HCT116 (cell line): ENCODE results near the gene PRPF38A. TPM values are rescaled to one million over a fixed set of nuclear protein-coding genes. Genes with fewer than 3 reads are reported as not detected.
A peak's percentile ranks its signal among the peaks of the same experiment; 100 is the strongest.

Experiments
- ATAC-seq: fragments of 200-7000 bp; cut with Tn5 transposase; 2 replicates; pipeline ENCODE4 v1.9.1; 2020; ENCODE audit warnings: mild to moderate bottlenecking, moderate library complexity
- BruUV-seq: library from RNA; stranded (reverse); fragments of 400-500 nt; replicated peaks from 2 replicates; lab custom pipeline; 2021; lab: Mats Ljungman, UMichigan
- CTCF ChIA-PET: fragments of 300-600 bp; sonication (Branson Sonifier 250); formaldehyde crosslinking; loops from one replicate; lab custom pipeline; 2021; ENCODE audit warnings: antibody characterized with exemption; lab: Charles Lee
- POLR2A ChIA-PET: fragments of 300-600, 350-600 bp; sonication (Branson Sonifier 250); formaldehyde crosslinking; loops from one replicate; lab custom pipeline; 2021; ENCODE audit warnings: antibody characterized with exemption; lab: Charles Lee
- RAD21 ChIA-PET, 2 experiments: fragments of 300-600 bp; sonication (Branson Sonifier 250); formaldehyde crosslinking; loops; one replicate each; lab custom pipeline; 2023; ENCODE audit warnings: low total read pairs in 2 of 2; ENCODE audit not compliant: uncharacterized antibody in 2 of 2, unreplicated experiment in 2 of 2, low non-redundant PET in 1 of 2; lab: Charles Lee
- DNase-seq: peaks from one replicate; pipeline ENCODE4 v3.0.0-alpha.2; 2010; ENCODE audit warnings: low read depth, low spot score
- H2AFZ ChIP-seq: fragments of 200-600 bp; shearing (Covaris generic), sonication (generic); 2 replicates; pipeline ENCODE4 v1.6.1; 2017; ENCODE audit warnings: low read depth, mixed run types, mixed read lengths, antibody characterized with exemption, low read length; ENCODE audit not compliant: poor library complexity, severe bottlenecking
- H3K27ac ChIP-seq: 2 replicates; pipeline ENCODE4 v1.5.1; 2012; ENCODE audit warnings: low read depth, low read length
- H3K27me3 ChIP-seq: fragments of 200-600 bp; sonication (generic); 2 replicates; pipeline ENCODE4 v1.6.1; 2016; ENCODE audit warnings: mixed run types, low read length, mixed read lengths; ENCODE audit not compliant: insufficient read depth
- H3K36me3 ChIP-seq, 2 experiments: fragments of 200-500 bp in 1 of 2; fragments of 200-600 bp in 1 of 2; sonication (Bioruptor generic) in 1 of 2; sonication (generic) in 1 of 2; 2 replicates each; pipeline versions ENCODE4 v1.5.1 to v1.6.1; 2014 to 2016; ENCODE audit warnings: low read length in 2 of 2, inconsistent platforms in 1 of 2, mixed read lengths in 1 of 2, mixed run types in 1 of 2; ENCODE audit not compliant: insufficient read depth in 2 of 2, control insufficient read depth in 1 of 2
- H3K4me1 ChIP-seq, 2 experiments: fragments of 200-600 bp in 1 of 2; sonication (generic) in 1 of 2; 2 replicates each; pipeline versions ENCODE4 v1.5.1 to v1.6.1; 2012 to 2017; ENCODE audit warnings: low read length in 2 of 2, inconsistent platforms in 1 of 2, mild to moderate bottlenecking in 1 of 2, mixed read lengths in 1 of 2, mixed run types in 1 of 2, moderate library complexity in 1 of 2; ENCODE audit not compliant: insufficient read depth in 2 of 2, control insufficient read depth in 1 of 2
- H3K4me2 ChIP-seq: fragments of 200-600 bp; sonication (generic); 2 replicates; pipeline ENCODE4 v1.6.1; 2017; ENCODE audit warnings: mixed run types, low read length, mixed read lengths
- H3K4me3 ChIP-seq, 2 experiments: fragments of 200-600 bp in 1 of 2; sonication (generic) in 1 of 2; replicated peaks in 1 of 2; 2 replicates each; pipeline ENCODE4 v1.5.1; 2011 to 2016; ENCODE audit warnings: low read length in 2 of 2, control low read depth in 1 of 2, low read depth in 1 of 2, mild to moderate bottlenecking in 1 of 2, mixed read lengths in 1 of 2, mixed run types in 1 of 2
- H3K79me2 ChIP-seq: fragments of 200-600 bp; sonication (generic); 2 replicates; pipeline ENCODE4 v1.6.1; 2017; ENCODE audit warnings: mild to moderate bottlenecking, mixed run types, low read length, moderate library complexity, mixed read lengths; ENCODE audit not compliant: insufficient read depth
- H3K9ac ChIP-seq: fragments of 200-600 bp; sonication (generic); 2 replicates; pipeline ENCODE4 v1.6.1; 2016; ENCODE audit warnings: low read length, mixed read lengths
- H3K9me2 ChIP-seq: fragments of 200-600 bp; sonication (generic), shearing (Covaris generic); 2 replicates; pipeline ENCODE4 v1.6.1; 2017; ENCODE audit warnings: mixed run types, mild to moderate bottlenecking, moderate library complexity; ENCODE audit not compliant: insufficient read depth
- H3K9me3 ChIP-seq, 2 experiments: fragments of 200-500 bp in 1 of 2; fragments of 200-600 bp in 1 of 2; sonication (Bioruptor generic) in 1 of 2; sonication (generic) in 1 of 2; 2 replicates each; pipeline ENCODE4 v1.6.1; 2014 to 2017; ENCODE audit warnings: low read length in 2 of 2, mixed read lengths in 2 of 2, inconsistent platforms in 1 of 2, low read depth in 1 of 2, mild to moderate bottlenecking in 1 of 2, mixed run types in 1 of 2, moderate library complexity in 1 of 2; ENCODE audit not compliant: control insufficient read depth in 1 of 2, insufficient read depth in 1 of 2
- H4K20me1 ChIP-seq: fragments of 200-600 bp; sonication (generic), shearing (Covaris generic); 2 replicates; pipeline ENCODE4 v1.6.1; 2017; ENCODE audit warnings: mixed run types, mild to moderate bottlenecking, moderate library complexity; ENCODE audit not compliant: insufficient read depth
- ATF3 ChIP-seq: IDR thresholded peaks from 2 replicates; pipeline ENCODE4 v1.6.1; 2012
- CEBPB ChIP-seq: IDR thresholded peaks from 2 replicates; pipeline ENCODE4 v1.6.1; 2012; ENCODE audit warnings: low read depth
- CTCF ChIP-seq, 3 experiments: fragments of 200-600 bp in 1 of 3; sonication (generic) in 1 of 3; IDR thresholded peaks in 2 of 3; conservative IDR thresholded peaks in 1 of 3; 2 replicates each; pipeline ENCODE4 v1.5.1; 2012 to 2017; ENCODE audit warnings: low read depth in 2 of 3, low read length in 2 of 3, antibody characterized with exemption in 1 of 3, borderline replicate concordance in 1 of 3, control low read depth in 1 of 3, mild to moderate bottlenecking in 1 of 3, mixed read lengths in 1 of 3, mixed run types in 1 of 3, moderate library complexity in 1 of 3; ENCODE audit not compliant: insufficient read depth in 1 of 3
- EGR1 ChIP-seq: IDR thresholded peaks from 2 replicates; pipeline ENCODE4 v1.6.1; 2012; ENCODE audit warnings: low read depth
- ELF1 ChIP-seq: IDR thresholded peaks from 2 replicates; pipeline ENCODE4 v1.6.1; 2012; ENCODE audit warnings: low read depth, borderline replicate concordance
- EZH2phosphoT487 ChIP-seq: fragments of 200-600 bp; IDR thresholded peaks from 2 replicates; pipeline ENCODE4 v1.6.1; 2018; ENCODE audit warnings: antibody characterized with exemption, borderline replicate concordance
- MAX ChIP-seq: IDR thresholded peaks from 2 replicates; pipeline ENCODE4 v1.6.1; 2012
- POLR2A ChIP-seq: IDR thresholded peaks from 2 replicates; pipeline ENCODE4 v1.7.0; 2011; ENCODE audit warnings: borderline replicate concordance; ENCODE audit not compliant: insufficient read depth, insufficient read length; ENCODE audit errors: extremely low read depth
- RAD21 ChIP-seq: IDR thresholded peaks from 2 replicates; pipeline ENCODE4 v1.6.1; 2012; ENCODE audit warnings: low read depth, mild to moderate bottlenecking
- REST ChIP-seq: IDR thresholded peaks from 2 replicates; pipeline ENCODE4 v1.6.1; 2012; ENCODE audit warnings: low read depth
- SIN3A ChIP-seq: IDR thresholded peaks from 2 replicates; pipeline ENCODE4 v1.6.1; 2012; ENCODE audit warnings: low read depth
- SP1 ChIP-seq: IDR thresholded peaks from 2 replicates; pipeline ENCODE4 v1.6.1; 2012; ENCODE audit warnings: low read depth
- TCF7L2 ChIP-seq: IDR thresholded peaks from 2 replicates; pipeline ENCODE4 v1.7.0; 2011; ENCODE audit warnings: borderline replicate concordance, inconsistent platforms; ENCODE audit not compliant: insufficient read depth, insufficient read length; ENCODE audit errors: extremely low read depth
- YY1 ChIP-seq: IDR thresholded peaks from 2 replicates; pipeline ENCODE4 v1.6.1; 2011; ENCODE audit warnings: low read length, low read depth, moderate library complexity, mild to moderate bottlenecking; ENCODE audit not compliant: insufficient replicate concordance; ENCODE audit errors: extremely low read depth
- ZBTB33 ChIP-seq: IDR thresholded peaks from 2 replicates; pipeline ENCODE4 v1.6.1; 2011; ENCODE audit warnings: mild to moderate bottlenecking, low read length, moderate library complexity; ENCODE audit not compliant: insufficient replicate concordance; ENCODE audit errors: extremely low read depth
- ZFX ChIP-seq: fragments of 450-650 bp; IDR thresholded peaks from 2 replicates; pipeline ENCODE4 v1.6.1; 2017
- ZNF274 ChIP-seq: fragments of 200-500 bp; sonication (Bioruptor generic); IDR thresholded peaks from 2 replicates; pipeline ENCODE4 v1.6.1; 2014; ENCODE audit warnings: mild to moderate bottlenecking, low read depth, low read length, inconsistent platforms
- intact Hi-C: fragments of 100-400 bp; cut with micrococcal nuclease; formaldehyde crosslinking; loops from 2 replicates; pipeline ENCODE4 v1.10.0; 2022
- total RNA-seq: library from RNA; stranded (reverse); gene quantifications from one replicate; pipeline ENCODE4 v1.2.1, GENCODE V29; 2021; ENCODE audit not compliant: unreplicated experiment

The PRPF38A gene
- total RNA-seq, 1 experiment from 2014 or later = 50.2 TPM

- ChIA-PET RAD21 (no interaction called here), CTCF (interaction anchor here (1.2 to 1.6 kb wide), 2 partner anchors 17 to 301 kb away, joined by 3 to 6 read pairs; no protein-coding TSS in a partner anchor), POLR2A (interaction anchor here (0.9 to 1.2 kb wide), 4 partner anchors 9 to 311 kb away, joined by 3 read pairs; partner anchors contain the start of genes ORC1, PRPF38A and TXNDC12)
- BruUV-seq = no TSS peak
- H4K20me1 ChIP-seq = no peaks in the 10 kb centered on the region
- H3K4me1 ChIP-seq = peaks cover 12 to 37% of the 10 kb centered on the region in 2 experiments; a peak in 3 of 4 replicates
- H3K27me3 ChIP-seq = no peaks in the 10 kb centered on the region
- H3K9me3 ChIP-seq = no peaks in the 10 kb centered on the region
- H3K79me2 ChIP-seq = peaks cover 22% of the 10 kb centered on the region
- peak within 1 kb of the TSS; percentile 97 for H3K4me2 ChIP-seq
- H3K4me3 ChIP-seq = peak within 1 kb of the TSS; percentile 71 to 90
- peak within 1 kb of the TSS; percentile 82 for H3K9ac ChIP-seq
- DNase-seq (peak; percentile 96), ATAC-seq (peak; percentile 93)
- intact Hi-C loops = loop anchor here (5.0 kb wide), 1 partner anchor 321 kb away; no protein-coding TSS in a partner anchor
- H3K27ac ChIP-seq = peak within 1 kb of the TSS; percentile 91
- peak within 1 kb of the TSS; percentile 55 for H2AFZ ChIP-seq
- H3K36me3 ChIP-seq = peaks cover 7 to 8% of the 10 kb centered on the region in 2 experiments; a peak in 3 of 4 replicates
- no peaks in the 10 kb centered on the region for H3K9me2 ChIP-seq
- TF ChIP-seq POLR2A = peak; percentile 84
- peak in 1 of 3 experiments; percentile 19; a peak in 2 of 6 replicates for TF ChIP-seq CTCF (IDR thresholded peaks at IDR 0.05 in 2 of 3, conservative IDR thresholded peaks at IDR 0.05 in 1 of 3; ENCODE audit: borderline replicate concordance in 1 of 3, insufficient read depth in 1 of 3, low read depth in 2 of 3, low read length in 2 of 3)
- no peak for TF ChIP-seq ZNF274
- no peak for TF ChIP-seq RAD21
- no peak for TF ChIP-seq TCF7L2
- no peak; the same call in 1 of the 2 replicates for TF ChIP-seq SP1
- no peak for TF ChIP-seq EGR1
- no peak for TF ChIP-seq ZBTB33
- TF ChIP-seq CEBPB = no peak
- no peak for TF ChIP-seq EZH2phosphoT487
- no peak for TF ChIP-seq REST
- TF ChIP-seq ZFX = peak; percentile 92
- TF ChIP-seq YY1 = no peak
- TF ChIP-seq SIN3A = peak; percentile 86
- TF ChIP-seq MAX = peak; percentile 94
- no peak; the same call in 1 of the 2 replicates for TF ChIP-seq ELF1
- TF ChIP-seq ATF3 = no peak
Observed at GRCh38 chr1:52365746-52366516, 38.5 kb upstream of the PRPF38A start, which contains the start of gene CC2D1B. Gene CC2D1B, minus strand, starts transcription at chr1:52366205. Its CDS starts 1,585 bp downstream, at chr1:52364620.
